Measurements from ENCODE around the gene RNF148.

The RNF148 gene

GRCh38 chr7:122702872-122703510 is at the start of gene RNF148:
Gene RNF148 (minus strand): TSS chr7:122702922. CDS start chr7:122702750, 172 bp downstream.
- no peak for TF ChIP-seq CTCF (IDR thresholded peaks at IDR 0.05; ENCODE audit: control insufficient read depth, extremely low read depth, insufficient read depth)
- H3K4me3 ChIP-seq (ENCODE audit: low read depth, low read length), result no peak within 1 kb of the TSS
- no peak for DNase-seq (ENCODE audit: low read depth)

- TF ChIP-seq CTCF (IDR thresholded peaks at IDR 0.05; ENCODE audit: control insufficient read depth, extremely low read depth, insufficient read depth), result no peak
- no peak overlapping the region for H3K4me3 ChIP-seq (ENCODE audit: low read depth, low read length)
- no peak for DNase-seq (ENCODE audit: low read depth)
These were observed 47.7 kb upstream of the RNF148 start for GRCh38 chr7:122750389-122750788.

- no peak for TF ChIP-seq CTCF (IDR thresholded peaks at IDR 0.05; ENCODE audit: control insufficient read depth, extremely low read depth, insufficient read depth)
- no peak for DNase-seq (ENCODE audit: low read depth)
- no peak overlapping the region for H3K4me3 ChIP-seq (ENCODE audit: low read depth, low read length)
These were observed 45.5 kb upstream of the RNF148 start for GRCh38 chr7:122748195-122748594.

GRCh38 chr7:122746948-122747347 is 44.2 kb upstream of the RNF148 start:
- DNase-seq (ENCODE audit: low read depth), result no peak
- no peak for TF ChIP-seq CTCF (IDR thresholded peaks at IDR 0.05; ENCODE audit: control insufficient read depth, extremely low read depth, insufficient read depth)
- no peak overlapping the region for H3K4me3 ChIP-seq (ENCODE audit: low read depth, low read length)

- no peak for TF ChIP-seq CTCF (IDR thresholded peaks at IDR 0.05; ENCODE audit: control insufficient read depth, extremely low read depth, insufficient read depth)
- no peak overlapping the region for H3K4me3 ChIP-seq (ENCODE audit: low read depth, low read length)
- DNase-seq (ENCODE audit: low read depth), result no peak
These were observed 40.5 kb upstream of the RNF148 start for GRCh38 chr7:122743211-122743610.

GRCh38 chr7:122738947-122739346 is 36.2 kb upstream of the RNF148 start:
- DNase-seq (ENCODE audit: low read depth), result no peak
- H3K4me3 ChIP-seq (ENCODE audit: low read depth, low read length), result no peak overlapping the region
- no peak for TF ChIP-seq CTCF (IDR thresholded peaks at IDR 0.05; ENCODE audit: control insufficient read depth, extremely low read depth, insufficient read depth)

- TF ChIP-seq CTCF (IDR thresholded peaks at IDR 0.05; ENCODE audit: control insufficient read depth, extremely low read depth, insufficient read depth), result no peak
- DNase-seq (ENCODE audit: low read depth), result no peak
- no peak overlapping the region for H3K4me3 ChIP-seq (ENCODE audit: low read depth, low read length)
These were observed 33.5 kb upstream of the RNF148 start for GRCh38 chr7:122736183-122736582.
